H9 (cell line): ENCODE results near the gene MARCOL. TPM values are rescaled to one million over a fixed set of nuclear protein-coding genes. Genes with fewer than 3 reads are reported as not detected.

Experiments
- DNase-seq: peaks from one replicate; pipeline ENCODE4 v3.0.0-alpha.2; 2017
- H2AFZ ChIP-seq: one replicate; pipeline ENCODE4 v1.6.1; 2013; ENCODE audit warnings: mild to moderate bottlenecking, low read length, control low read depth, moderate library complexity
- H2AK5ac ChIP-seq: 2 replicates; pipeline ENCODE4 v1.6.1; 2013; ENCODE audit warnings: low read length, control low read depth, mixed read lengths; ENCODE audit not compliant: insufficient read length
- H2BK120ac ChIP-seq: one replicate; pipeline ENCODE4 v1.6.1; 2013; ENCODE audit warnings: low read depth, mild to moderate bottlenecking, low read length, control low read depth, inconsistent platforms; ENCODE audit not compliant: poor library complexity, severe bottlenecking
- H2BK12ac ChIP-seq: 2 replicates; pipeline ENCODE4 v1.6.1; 2013; ENCODE audit warnings: low read length, control low read depth, mixed read lengths, low read depth; ENCODE audit not compliant: insufficient read length
- H2BK15ac ChIP-seq: 2 replicates; pipeline ENCODE4 v1.6.1; 2013; ENCODE audit warnings: low read depth, low read length, control low read depth
- H2BK20ac ChIP-seq: one replicate; pipeline ENCODE4 v1.6.1; 2013; ENCODE audit warnings: low read depth, mild to moderate bottlenecking, low read length, control low read depth, inconsistent platforms; ENCODE audit not compliant: poor library complexity, severe bottlenecking
- H2BK5ac ChIP-seq: 2 replicates; pipeline ENCODE4 v1.6.1; 2013; ENCODE audit warnings: low read length, control low read depth, mixed read lengths; ENCODE audit not compliant: insufficient read length
- H3K14ac ChIP-seq: 2 replicates; pipeline ENCODE4 v1.6.1; 2013; ENCODE audit warnings: low read length, control low read depth; ENCODE audit not compliant: insufficient read depth
- H3K18ac ChIP-seq: 2 replicates; pipeline ENCODE4 v1.6.1; 2013; ENCODE audit warnings: low read depth, mild to moderate bottlenecking, mixed read lengths, low read length, control low read depth; ENCODE audit not compliant: insufficient read length
- H3K23ac ChIP-seq: 2 replicates; pipeline ENCODE4 v1.6.1; 2013; ENCODE audit warnings: low read length, control low read depth, mixed read lengths, low read depth; ENCODE audit not compliant: insufficient read length
- H3K23me2 ChIP-seq: 2 replicates; pipeline ENCODE4 v1.6.1; 2013; ENCODE audit warnings: low read depth, mild to moderate bottlenecking, mixed read lengths, low read length, control low read depth; ENCODE audit not compliant: insufficient read length, poor library complexity, severe bottlenecking
- H3K27ac ChIP-seq: 2 replicates; pipeline ENCODE4 v1.5.1; 2013; ENCODE audit warnings: low read length, control low read depth, mixed read lengths, low read depth; ENCODE audit not compliant: insufficient read length
- H3K27me3 ChIP-seq: 2 replicates; pipeline ENCODE4 v1.6.1; 2013; ENCODE audit warnings: low read length, control low read depth, inconsistent platforms; ENCODE audit not compliant: insufficient read depth
- H3K4ac ChIP-seq: 2 replicates; pipeline ENCODE4 v1.6.1; 2013; ENCODE audit warnings: low read depth, mild to moderate bottlenecking, control low read depth, inconsistent platforms, low read length, moderate library complexity
- H3K4me1 ChIP-seq: 2 replicates; pipeline ENCODE4 v1.6.1; 2013; ENCODE audit warnings: low read length, control low read depth, inconsistent platforms; ENCODE audit not compliant: insufficient read depth
- H3K4me2 ChIP-seq: 2 replicates; pipeline ENCODE4 v1.6.1; 2013; ENCODE audit warnings: low read length, control low read depth, mixed read lengths; ENCODE audit not compliant: insufficient read length, insufficient read depth
- H3K56ac ChIP-seq: 2 replicates; pipeline ENCODE4 v1.6.1; 2013; ENCODE audit warnings: low read depth, mild to moderate bottlenecking, mixed read lengths, low read length, control low read depth; ENCODE audit not compliant: insufficient read length
- H3K79me1 ChIP-seq: 2 replicates; pipeline ENCODE4 v1.6.1; 2013; ENCODE audit warnings: low read depth, mild to moderate bottlenecking, moderate library complexity, low read length, control low read depth, inconsistent platforms; ENCODE audit not compliant: insufficient read depth, poor library complexity, severe bottlenecking
- H3K79me2 ChIP-seq: 2 replicates; pipeline ENCODE4 v1.6.1; 2013; ENCODE audit warnings: low read length, control low read depth, inconsistent platforms; ENCODE audit not compliant: insufficient read depth
- H3K9ac ChIP-seq: 2 replicates; pipeline ENCODE4 v1.6.1; 2013; ENCODE audit warnings: low read length, control low read depth, mixed read lengths; ENCODE audit not compliant: insufficient read length; ENCODE audit errors: extremely low read depth
- H3K9me3 ChIP-seq: one replicate; pipeline ENCODE4 v1.6.1; 2013; ENCODE audit warnings: low read depth, low read length, inconsistent platforms; ENCODE audit not compliant: control insufficient read depth
- H3T11ph ChIP-seq: one replicate; pipeline ENCODE4 v1.6.1; 2013; ENCODE audit warnings: mild to moderate bottlenecking, low read length, control low read depth, inconsistent platforms
- H4K20me1 ChIP-seq: one replicate; pipeline ENCODE4 v1.6.1; 2013; ENCODE audit not compliant: control insufficient read depth, insufficient read length, insufficient read depth
- H4K5ac ChIP-seq: 2 replicates; pipeline ENCODE4 v1.6.1; 2013; ENCODE audit warnings: low read depth, mild to moderate bottlenecking, mixed read lengths, low read length, control low read depth; ENCODE audit not compliant: insufficient read length
- H4K8ac ChIP-seq: replicated peaks from 2 replicates; pipeline ENCODE4 v1.6.1; 2013; ENCODE audit warnings: low read length, control low read depth, mixed read lengths, low read depth; ENCODE audit not compliant: insufficient read length
- H4K91ac ChIP-seq: 2 replicates; pipeline ENCODE4 v1.6.1; 2013; ENCODE audit warnings: low read depth, mild to moderate bottlenecking, moderate library complexity, mixed read lengths, low read length, control low read depth; ENCODE audit not compliant: insufficient read length
- H3K27ac Mint-ChIP-seq, 3 experiments: 2 replicates in 2 of 3; 3 replicates in 1 of 3; pipeline ENCODE4 v1.8.0; 2020 to 2021; ENCODE audit warnings: mixed read lengths in 3 of 3, mild to moderate bottlenecking in 1 of 3, moderate library complexity in 1 of 3
- H3K27me3 Mint-ChIP-seq: 2 replicates; pipeline ENCODE4 v1.8.0; 2021; ENCODE audit warnings: low read depth, mild to moderate bottlenecking, moderate library complexity, mixed read lengths
- H3K36me3 Mint-ChIP-seq, 3 experiments: 2 replicates in 2 of 3; 3 replicates in 1 of 3; pipeline ENCODE4 v1.8.0; 2020 to 2021; ENCODE audit warnings: low read depth in 3 of 3, mixed read lengths in 3 of 3; ENCODE audit not compliant: insufficient read depth in 1 of 3
- H3K4me1 Mint-ChIP-seq, 2 experiments: 2 replicates each; pipeline ENCODE4 v1.8.0; 2020; ENCODE audit warnings: mixed read lengths in 2 of 2
- H3K4me3 Mint-ChIP-seq, 2 experiments: 2 replicates in 1 of 2; 3 replicates in 1 of 2; pipeline ENCODE4 v1.8.0; 2020 to 2021; ENCODE audit warnings: mild to moderate bottlenecking in 2 of 2, mixed read lengths in 2 of 2, moderate library complexity in 1 of 2
- H3K9me3 Mint-ChIP-seq, 2 experiments: 2 replicates in 1 of 2; 3 replicates in 1 of 2; pipeline ENCODE4 v1.8.0; 2020; ENCODE audit warnings: mild to moderate bottlenecking in 2 of 2, mixed read lengths in 2 of 2, moderate library complexity in 1 of 2
- total RNA-seq: library from RNA; stranded (reverse); gene quantifications from 2 replicates; pipeline ENCODE4 v1.2.1, GENCODE V29; 2021
- TF ChIP-seq, protein P1 (sequence below): fragments of 200-600 bp; sonication (generic); conservative IDR thresholded peaks from 3 replicates; pipeline ENCODE4 v1.8.0; 2021; ENCODE audit warnings: antibody characterized with exemption, mild to moderate bottlenecking

The MARCOL gene
- total RNA-seq, 1 experiment from 2014 or later: not detected

DNA sequence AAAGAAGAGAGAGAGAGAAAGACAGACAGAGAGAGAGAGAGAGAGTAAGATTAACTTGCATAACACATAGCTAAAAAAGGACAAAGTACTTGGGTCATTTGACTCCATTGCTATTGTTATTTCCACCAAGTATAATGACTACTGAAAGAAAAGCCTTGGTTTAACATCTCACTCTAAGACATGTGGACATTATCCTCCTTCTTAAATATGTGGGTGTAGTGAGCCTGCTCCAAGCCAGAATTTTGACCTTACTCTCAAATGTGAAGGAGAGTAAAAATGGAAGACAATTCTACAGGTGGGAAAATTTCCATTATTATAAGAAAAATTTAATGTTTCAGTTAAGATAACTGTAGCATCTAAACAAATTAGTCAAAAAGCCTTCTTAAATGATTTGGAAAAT lies 8.5 kb upstream of the MARCOL start:
- no peak overlapping the region for H4K5ac ChIP-seq
- H3K23ac ChIP-seq: no peak overlapping the region
- H3K79me1 ChIP-seq: no peaks in the 10 kb centered on the region
- Mint-ChIP-seq H3K4me1 (peaks cover 13 to 14% of the 10 kb centered on the region in 2 experiments), H3K36me3 (peaks cover 1 to 5% (median 5%) of the 10 kb centered on the region in 3 experiments; a peak in 5 of 7 replicates), H3K27me3 (no peaks in the 10 kb centered on the region), H3K9me3 (peaks cover 0 to 3% of the 10 kb centered on the region in 2 experiments; a peak in 1 of 5 replicates), H3K27ac (no peak overlapping the region), H3K4me3 (peak overlapping the region; percentile 5 to 38; a peak in 1 of 5 replicates)
- no peak overlapping the region for H2BK20ac ChIP-seq
- H3K56ac ChIP-seq: no peak overlapping the region
- no peak overlapping the region for H3K27ac ChIP-seq
- H2AFZ ChIP-seq: no peak overlapping the region
- H3K9ac ChIP-seq: no peak overlapping the region
- H3T11ph ChIP-seq: no peak overlapping the region
- no peaks in the 10 kb centered on the region for H3K79me2 ChIP-seq
- H4K91ac ChIP-seq: no peak overlapping the region
- H2BK120ac ChIP-seq: no peak overlapping the region
- no peak overlapping the region for H2BK15ac ChIP-seq
- no peaks in the 10 kb centered on the region for H3K9me3 ChIP-seq
- no peaks in the 10 kb centered on the region for H3K23me2 ChIP-seq
- DNase-seq: no peak
- TF ChIP-seq, protein P1, sequence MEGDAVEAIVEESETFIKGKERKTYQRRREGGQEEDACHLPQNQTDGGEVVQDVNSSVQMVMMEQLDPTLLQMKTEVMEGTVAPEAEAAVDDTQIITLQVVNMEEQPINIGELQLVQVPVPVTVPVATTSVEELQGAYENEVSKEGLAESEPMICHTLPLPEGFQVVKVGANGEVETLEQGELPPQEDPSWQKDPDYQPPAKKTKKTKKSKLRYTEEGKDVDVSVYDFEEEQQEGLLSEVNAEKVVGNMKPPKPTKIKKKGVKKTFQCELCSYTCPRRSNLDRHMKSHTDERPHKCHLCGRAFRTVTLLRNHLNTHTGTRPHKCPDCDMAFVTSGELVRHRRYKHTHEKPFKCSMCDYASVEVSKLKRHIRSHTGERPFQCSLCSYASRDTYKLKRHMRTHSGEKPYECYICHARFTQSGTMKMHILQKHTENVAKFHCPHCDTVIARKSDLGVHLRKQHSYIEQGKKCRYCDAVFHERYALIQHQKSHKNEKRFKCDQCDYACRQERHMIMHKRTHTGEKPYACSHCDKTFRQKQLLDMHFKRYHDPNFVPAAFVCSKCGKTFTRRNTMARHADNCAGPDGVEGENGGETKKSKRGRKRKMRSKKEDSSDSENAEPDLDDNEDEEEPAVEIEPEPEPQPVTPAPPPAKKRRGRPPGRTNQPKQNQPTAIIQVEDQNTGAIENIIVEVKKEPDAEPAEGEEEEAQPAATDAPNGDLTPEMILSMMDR: no peak
- no peak overlapping the region for H2BK5ac ChIP-seq
- no peak overlapping the region for H3K14ac ChIP-seq
- H3K27me3 ChIP-seq: no peaks in the 10 kb centered on the region
- no peak overlapping the region for H2BK12ac ChIP-seq
- H3K18ac ChIP-seq: no peak overlapping the region
- H3K4me1 ChIP-seq: no peaks in the 10 kb centered on the region; the same call in 1 of the 2 replicates
- no peak overlapping the region for H4K8ac ChIP-seq
- no peak overlapping the region for H3K4me2 ChIP-seq
- H2AK5ac ChIP-seq: no peak overlapping the region
- no peaks in the 10 kb centered on the region for H4K20me1 ChIP-seq
- no peak overlapping the region for H3K4ac ChIP-seq
